HG03175 (cell line): ENCODE measurements around the gene CINP.
"Not testable (repeated sequence)": the region's sequence is repeated elsewhere in the genome, so short reads cannot be mapped to it uniquely, and the experiment has no call there.

Source experiments
- ATAC-seq: cut with Tn5 transposase; IDR thresholded peaks from one replicate; pipeline ENCODE4 v1.9.1; 2021; ENCODE audit warnings: mild to moderate bottlenecking, moderate library complexity; ENCODE audit not compliant: unreplicated experiment

CINP gene

DNA sequence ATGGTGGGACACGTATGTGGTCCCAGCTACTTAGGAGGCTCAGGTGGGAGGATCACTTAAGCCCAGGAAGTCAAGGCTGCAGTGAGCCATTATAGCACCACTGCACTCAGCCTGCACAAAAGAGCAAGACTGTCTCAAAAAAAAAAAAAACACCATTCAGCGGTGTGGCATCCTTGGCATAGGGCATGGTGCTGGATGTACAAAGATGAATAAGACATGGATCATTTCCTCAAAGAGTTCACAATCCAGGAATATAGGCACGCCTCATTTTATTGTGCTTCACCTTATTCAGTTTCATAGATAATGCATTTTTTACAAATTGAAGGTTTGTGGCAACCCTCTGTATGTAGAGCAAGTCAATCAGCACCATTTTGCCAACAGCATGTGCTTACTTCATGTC is 6.4 kb downstream of the CINP start:
- no peak for ATAC-seq

DNA sequence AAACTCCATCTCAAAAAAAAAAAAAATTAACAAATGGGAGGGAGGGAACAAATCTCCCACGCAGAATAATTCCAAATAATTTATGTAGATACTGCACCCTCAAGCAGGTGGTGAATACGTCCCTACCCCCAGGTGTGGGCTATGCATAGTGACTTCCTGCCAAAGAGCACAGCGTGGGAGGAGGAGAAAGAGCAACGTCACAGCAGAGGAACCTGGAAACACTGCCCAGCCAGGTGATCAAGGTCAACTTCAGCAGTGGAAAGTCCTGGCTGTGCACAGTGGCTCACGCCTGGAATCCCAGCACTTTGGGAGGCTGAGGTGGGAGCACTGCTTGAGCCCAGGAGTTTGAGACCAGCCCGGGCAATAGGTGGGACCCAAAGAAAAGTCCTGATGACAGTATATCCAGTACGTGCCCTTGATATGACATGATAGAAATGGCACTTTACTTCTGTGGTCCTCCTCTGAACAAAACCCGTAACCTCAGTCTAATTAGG is 9.5 kb downstream of the CINP start:
- no peak for ATAC-seq

DNA sequence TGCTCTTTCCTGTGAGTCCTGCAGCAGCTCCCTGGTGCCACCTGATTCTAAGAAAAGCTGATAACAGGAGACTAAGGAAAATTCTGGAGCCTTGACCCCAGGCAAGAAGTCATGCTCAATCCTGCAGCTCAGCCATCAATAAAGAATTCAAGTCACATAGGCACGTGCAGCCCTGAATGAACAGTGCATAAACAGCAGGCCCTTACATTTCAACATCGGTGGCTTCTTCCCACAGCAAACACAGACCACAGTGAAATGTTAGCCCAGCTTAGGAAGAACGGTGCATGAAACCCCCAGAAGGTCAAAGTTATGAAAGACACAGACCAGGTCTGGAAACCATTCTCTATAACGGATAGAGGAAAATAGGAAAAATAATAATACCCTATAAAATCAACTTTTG is 10.5 kb downstream of the CINP start:
- no peak for ATAC-seq

DNA sequence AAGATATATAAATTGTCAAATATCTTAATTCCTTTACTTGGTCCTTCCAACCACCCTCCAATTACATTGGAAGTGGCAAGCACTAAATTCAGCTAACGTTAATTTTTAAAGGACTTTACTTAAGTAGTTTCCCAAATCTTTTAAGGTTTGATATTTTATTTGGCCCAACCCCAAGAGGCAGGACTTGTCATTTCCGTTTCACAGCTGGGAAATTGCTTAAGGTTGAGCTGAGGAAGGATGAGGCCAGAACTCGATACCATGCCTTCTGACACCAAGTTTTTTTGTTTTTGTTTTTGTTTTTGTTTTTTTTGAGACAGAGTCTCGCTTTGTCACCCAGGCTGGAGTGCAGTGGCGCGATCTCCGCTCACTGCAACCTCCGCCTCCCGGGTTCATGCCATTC is 11.1 kb downstream of the CINP start:
- ATAC-seq: not testable (repeated sequence)

DNA sequence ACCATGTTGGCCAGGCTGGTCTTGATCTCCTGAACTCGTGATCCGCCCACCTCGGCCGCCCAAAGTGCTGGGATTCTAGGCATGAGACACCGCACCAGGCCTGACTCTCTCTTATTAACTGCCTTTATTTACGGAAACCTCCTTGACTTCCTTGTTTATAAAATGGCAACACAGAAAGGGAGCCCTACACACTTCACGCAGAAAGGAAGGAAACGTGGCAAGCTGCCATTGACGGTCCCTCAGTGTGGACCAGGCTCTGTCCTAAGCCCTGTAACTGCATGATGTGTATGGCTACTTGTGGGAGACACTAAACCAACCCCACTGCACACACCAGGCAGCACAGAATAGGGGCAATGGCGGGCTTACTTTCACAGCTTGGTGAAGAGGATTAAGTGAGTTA is 11.7 kb downstream of the CINP start:
- no peak for ATAC-seq

DNA sequence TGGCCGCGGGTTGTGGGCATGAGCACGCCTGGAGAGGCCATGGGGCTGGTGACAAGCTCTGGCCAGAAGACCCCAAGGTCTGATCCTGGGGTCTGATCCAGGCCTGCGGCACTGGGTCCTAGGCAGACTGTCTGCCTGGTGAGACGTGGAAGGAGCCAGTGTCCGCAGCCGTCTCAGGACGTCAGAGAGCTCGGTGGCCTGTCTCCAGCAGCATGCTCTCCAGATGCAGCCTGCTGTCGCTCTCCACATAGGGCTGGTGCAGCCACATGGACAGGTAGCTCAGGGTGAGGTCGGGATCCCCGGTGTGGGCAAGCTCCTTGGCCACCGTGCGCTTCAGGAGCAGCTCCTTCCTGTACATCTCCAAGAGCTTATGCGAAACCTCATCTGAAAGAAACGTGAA is 14.3 kb downstream of the CINP start:
- ATAC-seq: no peak

DNA sequence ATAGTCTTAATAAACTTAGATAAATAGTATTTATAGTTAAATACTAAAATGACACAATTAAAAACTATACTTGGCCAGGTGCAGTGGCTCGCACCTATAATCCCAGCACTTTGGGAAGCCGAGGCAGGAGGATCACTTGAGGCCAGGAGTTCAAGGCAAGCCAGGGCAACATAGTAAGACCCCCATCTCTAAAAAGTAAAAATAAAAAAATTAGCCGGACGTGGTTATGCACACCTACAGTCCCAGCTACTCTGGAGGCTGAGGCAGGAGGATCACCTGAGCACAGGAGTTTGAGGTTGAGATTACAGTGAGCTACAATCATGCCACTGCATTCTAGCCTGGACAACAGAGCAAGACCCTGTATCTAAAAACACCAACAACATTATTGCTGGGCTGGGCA is 16.0 kb downstream of the CINP start:
- ATAC-seq: no peak

DNA sequence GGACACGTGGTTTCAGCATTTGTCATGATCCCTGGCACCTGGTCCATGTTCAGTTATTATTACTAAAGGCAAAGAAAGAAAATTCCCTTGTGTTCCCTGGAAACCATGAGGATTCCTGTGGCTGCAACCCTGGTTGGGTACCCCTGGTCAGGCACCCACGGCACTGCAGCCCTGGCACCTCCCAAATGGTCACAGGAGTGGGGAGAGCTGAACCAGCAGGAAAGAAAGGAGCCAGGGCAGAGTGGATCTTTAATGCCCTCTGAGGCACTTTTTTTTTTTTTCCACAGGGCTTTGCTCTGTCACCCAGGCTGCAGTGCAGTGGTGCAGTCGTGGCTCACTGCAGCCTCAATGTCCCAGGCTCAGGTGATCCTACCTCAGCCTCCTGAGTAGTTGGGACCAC is 17.5 kb downstream of the CINP start:
- no peak for ATAC-seq

DNA sequence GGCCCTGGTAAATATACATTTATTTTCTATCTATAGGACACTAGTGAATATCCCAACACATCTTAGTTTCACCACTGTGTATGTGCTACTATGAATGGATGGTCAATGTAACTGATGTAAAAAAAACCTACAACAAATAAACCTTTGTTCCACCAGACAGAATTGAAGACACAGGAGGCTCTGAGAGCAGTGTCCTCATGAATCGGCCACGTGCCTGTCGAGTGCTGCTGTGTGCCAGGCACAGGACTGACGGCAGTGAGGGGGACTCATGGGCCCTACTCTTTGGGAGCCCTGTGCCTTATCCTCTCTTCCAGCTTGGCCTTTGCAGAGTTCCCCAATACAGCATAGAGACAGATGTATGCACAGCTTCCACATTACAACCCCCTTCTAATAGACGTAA is 18.2 kb downstream of the CINP start:
- ATAC-seq: no peak

DNA sequence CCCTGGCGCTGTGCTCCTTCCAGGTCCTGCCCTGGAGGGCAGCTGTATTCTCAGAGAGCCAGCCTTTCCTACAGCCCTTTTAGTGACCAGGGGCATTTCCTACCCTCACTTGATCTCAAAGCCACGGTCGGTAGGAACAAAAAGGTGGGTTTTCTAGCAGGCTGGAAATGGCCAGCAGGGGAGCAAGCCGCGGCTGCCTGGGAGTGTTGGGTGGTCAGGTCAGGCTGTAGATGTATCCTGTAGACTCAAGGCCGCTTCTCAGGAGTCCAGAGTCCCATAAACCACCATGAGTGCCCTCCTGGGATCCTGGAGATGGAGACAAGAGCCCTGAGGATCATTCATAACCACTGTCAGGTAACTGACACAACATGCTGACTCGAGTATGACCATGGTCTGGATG is 18.6 kb downstream of the CINP start:
- no peak for ATAC-seq

DNA sequence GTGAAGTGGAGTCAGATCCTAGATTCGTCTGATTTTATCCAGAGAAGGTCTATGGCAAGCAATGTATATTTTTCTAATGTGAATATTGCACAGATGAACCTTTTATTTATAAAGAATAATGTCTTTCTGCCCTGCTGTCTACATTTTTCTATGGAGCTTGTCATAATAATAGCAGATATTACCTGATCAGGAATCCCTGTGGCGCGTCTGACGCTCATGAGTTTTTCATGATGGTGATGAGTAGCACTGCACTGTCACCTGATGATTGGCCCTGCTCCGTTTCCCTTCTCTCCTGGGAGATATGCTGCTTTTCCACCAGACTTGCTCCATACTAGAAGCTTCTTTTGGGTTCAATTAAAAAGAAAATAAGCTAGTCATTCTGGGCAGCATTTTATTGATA is 20.5 kb downstream of the CINP start:
- ATAC-seq: no peak

DNA sequence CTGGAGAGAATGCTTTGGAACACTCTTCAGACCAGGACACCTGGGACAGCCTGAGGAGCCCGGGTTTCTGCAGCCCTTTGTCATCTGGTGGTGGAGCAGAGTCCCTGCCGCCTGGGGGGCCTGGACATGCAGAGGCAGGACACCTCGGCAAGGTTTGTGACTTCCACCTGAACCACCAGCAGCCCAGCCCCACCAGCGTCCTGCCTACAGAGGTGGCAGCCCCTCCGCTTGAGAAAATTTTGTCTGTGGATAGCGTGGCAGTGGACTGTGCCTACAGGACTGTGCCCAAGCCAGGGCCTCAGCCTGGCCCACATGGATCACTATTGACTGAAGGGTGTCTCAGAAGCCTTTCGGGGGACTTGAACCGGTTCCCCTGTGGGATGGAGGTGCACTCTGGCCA is 21.1 kb downstream of the CINP start:
- ATAC-seq: no peak

DNA sequence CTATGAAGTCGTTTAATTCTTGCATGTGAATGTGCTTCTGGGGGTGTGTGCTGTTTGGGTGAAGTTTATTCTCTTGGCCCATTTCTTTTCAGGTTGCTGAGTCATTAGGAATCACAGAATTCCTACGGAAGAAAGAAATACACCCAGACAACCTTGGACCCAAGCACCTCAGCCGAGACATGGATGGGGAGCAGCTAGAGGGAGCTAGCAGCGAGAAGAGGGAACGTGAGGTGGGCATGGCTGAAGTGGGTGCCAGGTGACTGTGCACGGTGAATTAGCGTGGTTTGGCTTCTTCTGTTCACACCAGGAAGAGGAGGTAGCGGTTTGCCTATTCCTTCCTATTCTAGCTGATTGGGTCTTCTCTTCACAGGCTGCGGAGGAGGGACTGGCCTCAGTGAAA is 24.0 kb downstream of the CINP start:
- ATAC-seq: no peak

DNA sequence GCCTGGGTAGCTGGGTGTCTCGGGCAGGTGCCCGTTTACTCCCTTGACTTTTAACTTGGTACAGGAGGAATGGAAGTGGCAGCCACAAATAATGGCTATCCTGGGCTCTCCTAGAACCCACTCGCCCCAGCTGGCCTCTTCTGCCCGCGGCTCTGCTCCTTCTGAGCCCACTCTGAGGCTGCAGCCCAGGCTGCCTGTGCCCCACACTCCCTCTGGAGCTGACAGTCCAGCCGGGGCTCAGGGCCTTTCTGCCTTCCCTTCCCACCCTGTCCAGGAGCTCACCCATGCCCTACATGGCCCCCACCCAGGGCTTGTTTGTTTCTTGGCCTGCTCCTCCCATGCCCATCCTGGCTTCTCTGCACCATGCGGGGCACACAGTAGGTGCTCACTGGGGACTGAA is 27.5 kb downstream of the CINP start:
- no peak for ATAC-seq

DNA sequence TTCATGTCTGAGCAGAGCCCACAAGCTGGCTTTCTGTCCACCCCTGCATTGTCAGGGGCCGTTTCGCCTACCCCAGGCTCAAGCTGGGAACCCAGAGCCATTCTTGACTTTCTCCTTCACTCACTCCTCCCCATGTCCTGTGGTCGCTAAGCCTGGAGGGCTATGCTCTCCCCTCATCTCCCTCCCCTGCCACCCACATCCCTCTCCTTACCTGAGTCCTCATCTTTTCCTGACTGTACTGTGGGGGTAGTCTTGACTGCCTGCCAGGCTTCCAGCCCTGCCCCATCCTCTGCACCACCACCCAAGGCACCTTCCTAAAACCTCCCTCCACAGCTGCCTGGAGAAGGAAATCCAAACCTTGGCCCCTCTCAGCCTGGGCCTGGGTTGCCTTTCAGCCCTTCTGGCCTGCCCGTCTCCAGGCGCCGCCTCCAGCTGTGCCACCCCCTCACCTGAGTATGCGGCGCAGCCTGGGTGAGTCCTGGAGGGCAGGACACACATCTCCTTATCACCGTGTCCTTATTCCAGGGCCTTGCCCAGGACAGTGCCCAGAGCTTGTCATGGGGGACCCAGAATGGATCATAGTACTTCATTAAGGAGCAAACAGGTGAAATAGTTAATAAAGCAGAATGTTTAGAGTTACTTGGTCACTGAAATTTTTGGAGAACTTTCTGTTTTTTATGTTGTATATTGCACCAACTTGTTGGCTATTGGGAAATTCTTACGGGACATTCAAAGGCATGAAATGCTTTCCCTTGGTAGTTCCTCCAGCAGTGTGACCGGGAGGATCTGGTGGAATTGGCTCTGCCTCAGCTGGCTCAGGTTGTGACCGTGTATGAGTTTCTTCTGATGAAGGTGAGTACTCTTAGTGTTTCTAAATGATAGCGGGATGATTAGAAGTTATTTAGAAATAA is 28.6 kb downstream of the CINP start:
- no peak for ATAC-seq

DNA sequence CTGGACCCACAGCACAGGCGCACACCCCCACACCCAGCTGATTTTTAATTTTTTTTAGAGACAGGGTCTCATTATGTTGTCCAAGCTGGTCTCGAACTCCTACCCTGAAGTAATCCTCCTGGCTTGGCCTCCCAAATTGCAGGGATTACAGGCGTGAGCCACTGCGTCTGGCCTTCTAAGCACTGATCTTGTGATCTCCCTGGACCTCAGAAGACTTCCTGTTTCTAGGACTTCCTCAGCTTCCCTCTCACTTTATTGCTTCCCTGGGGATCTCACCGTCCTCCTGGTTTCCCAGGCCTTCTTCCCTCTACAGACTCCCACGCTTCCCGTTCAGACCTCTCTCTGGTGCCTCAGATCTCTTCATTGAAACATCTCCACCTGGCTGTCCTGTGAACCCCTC is 29.3 kb downstream of the CINP start:
- ATAC-seq: no peak

DNA sequence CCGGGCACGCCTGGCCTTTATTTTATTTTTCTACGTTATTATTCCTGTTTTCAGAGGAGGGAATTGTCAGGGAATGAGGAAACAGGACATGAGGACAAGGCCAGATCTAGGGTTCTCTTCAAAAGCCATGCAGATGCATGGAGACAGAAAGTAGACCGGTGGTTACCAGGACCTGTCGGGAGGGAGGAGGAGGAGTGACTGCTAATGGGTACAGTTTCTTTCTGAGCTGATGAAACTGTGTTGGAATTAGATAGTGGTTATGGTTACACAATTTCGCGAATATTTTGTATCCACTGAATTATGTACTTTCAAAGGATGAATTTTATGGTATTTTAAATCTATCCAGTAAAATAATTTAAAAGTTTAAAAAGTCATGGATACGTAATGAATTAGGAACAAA is 31.9 kb downstream of the CINP start:
- no peak for ATAC-seq

DNA sequence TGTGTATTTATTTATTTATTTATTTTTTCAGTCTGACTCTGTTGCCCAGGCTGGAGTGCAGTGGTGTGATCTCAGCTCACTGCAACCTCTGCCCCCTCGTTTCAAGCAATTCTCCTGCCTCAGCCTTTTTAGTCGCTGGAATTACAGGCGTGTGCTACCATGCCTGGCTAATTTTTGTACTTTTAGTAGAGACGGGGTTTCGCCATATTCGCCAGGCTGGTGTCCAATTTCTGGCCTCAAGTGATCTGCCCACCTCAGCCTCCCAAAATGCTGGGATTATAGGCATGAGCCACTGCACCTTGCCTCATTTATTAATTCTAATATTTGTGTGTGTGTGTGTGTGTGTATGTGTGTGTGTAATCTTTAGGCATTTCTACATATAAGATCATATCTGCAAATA is 33.3 kb downstream of the CINP start:
- ATAC-seq: not testable (repeated sequence)

DNA sequence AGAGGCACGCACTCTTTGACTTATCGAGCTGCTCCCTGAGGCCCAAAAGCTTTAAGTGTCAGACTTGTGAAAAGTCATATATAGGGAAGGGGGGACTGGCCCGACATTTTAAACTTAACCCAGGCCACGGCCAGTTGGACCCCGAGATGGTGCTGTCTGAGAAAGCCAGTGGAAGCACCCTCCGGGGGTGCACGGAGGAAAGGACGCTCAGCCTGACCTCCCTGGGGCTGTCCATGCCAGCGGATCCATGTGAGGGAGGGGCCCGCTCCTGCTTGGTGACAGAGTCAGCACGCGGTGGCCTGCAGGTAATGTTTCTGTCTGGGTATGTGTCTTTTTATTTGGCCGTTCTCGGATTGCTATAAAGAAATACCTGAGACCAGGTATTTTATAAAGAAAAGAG is 36.1 kb downstream of the CINP start:
- ATAC-seq: no peak

DNA sequence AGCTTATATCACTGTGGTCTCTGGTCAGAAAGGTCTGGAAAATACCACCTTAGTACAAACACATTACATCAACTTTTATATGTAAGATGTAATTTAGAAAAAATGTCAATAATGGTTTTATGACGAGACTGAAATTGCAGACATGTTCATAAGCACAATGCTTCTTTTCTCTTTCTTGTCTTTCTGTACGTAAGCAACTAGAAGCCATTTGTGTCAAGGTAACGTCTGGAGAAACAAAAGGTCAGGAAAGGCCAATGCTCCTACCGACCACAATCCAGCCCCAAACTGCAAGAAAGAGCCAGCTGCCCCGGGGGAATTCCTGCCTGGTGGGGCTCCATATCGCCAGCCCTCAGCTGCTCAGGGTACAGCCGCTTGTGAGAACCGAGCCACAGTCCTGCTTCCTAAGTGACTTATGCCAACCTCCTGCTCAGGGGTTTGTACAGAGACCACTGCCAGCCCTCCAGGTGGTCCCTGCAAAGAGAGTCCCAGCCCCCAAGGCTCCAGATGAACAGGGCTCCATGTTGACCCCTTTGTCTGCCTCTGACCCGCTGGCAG is 36.8 kb downstream of the CINP start:
- no peak for ATAC-seq

DNA sequence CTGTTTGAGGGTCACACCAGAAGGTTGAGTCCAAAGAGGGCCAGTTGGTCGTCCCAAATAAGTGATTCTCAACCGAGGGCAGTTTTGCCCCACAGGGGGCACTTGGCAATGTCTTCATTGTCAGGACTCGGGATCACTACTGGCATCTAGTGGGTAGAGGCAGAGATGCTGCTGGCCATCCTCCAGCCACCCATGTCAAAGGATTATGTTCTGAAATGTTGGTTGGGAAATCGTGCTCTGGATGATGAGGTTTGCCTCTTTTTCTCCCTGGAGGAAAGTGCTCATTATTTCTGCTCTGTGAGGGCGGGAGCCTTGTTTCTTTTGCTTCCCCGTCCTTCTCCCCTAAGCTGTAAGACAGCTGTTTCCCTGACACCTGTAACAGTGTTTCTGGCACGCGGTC is 39.6 kb downstream of the CINP start:
- no peak for ATAC-seq
